ENCODE data around the gene DSCAML1.

- TF ChIP-seq EZH2 (IDR thresholded peaks at IDR 0.05; ENCODE audit: insufficient read depth, low read length) (no peak), CTCF (IDR thresholded peaks at IDR 0.05; ENCODE audit: insufficient read depth, low read depth, low read length) (no peak)
These were observed 328.1 kb downstream of the DSCAML1 start for GRCh38 chr11:117468888-117469287.
